ENCODE results near the gene PGLYRP1.

Gene PGLYRP1

GRCh38 chr19:45972081-45972946 is 50.5 kb downstream of the PGLYRP1 start:
- Histone ChIP-seq H3K23ac (ENCODE audit: low read length in 2 of 2) (no peak overlapping the region), H3K4ac (ENCODE audit: low read depth in 1 of 2, low read length in 2 of 2) (no peak overlapping the region), H3K9ac (ENCODE audit: low read length) (no peak overlapping the region), H2AFZ (ENCODE audit: low read depth, low read length) (no peak overlapping the region), H3K14ac (ENCODE audit: low read length in 2 of 2) (no peak overlapping the region), H2BK12ac (ENCODE audit: low read length in 2 of 2) (no peak overlapping the region), H2BK120ac (ENCODE audit: low read depth, low read length) (no peak overlapping the region), H3K36me3 (ENCODE audit: control insufficient read depth in 1 of 2, insufficient read depth in 2 of 2, low read depth in 1 of 2, low read length in 2 of 2) (no peaks in the 10 kb centered on the region), H2AK5ac (ENCODE audit: low read length, severe bottlenecking) (no peak overlapping the region), H4K8ac (ENCODE audit: low read length) (no peak overlapping the region), H2BK15ac (ENCODE audit: low read depth, poor library complexity, severe bottlenecking) (no peak overlapping the region), H4K91ac (ENCODE audit: low read length) (no peak overlapping the region), H3K4me2 (ENCODE audit: low read length, poor library complexity, severe bottlenecking) (no peak overlapping the region), H3K79me1 (replicated peaks; ENCODE audit: low read length, poor library complexity, severe bottlenecking) (no peaks in the 10 kb centered on the region), H3K27ac (ENCODE audit: low read length, poor library complexity, severe bottlenecking) (no peak overlapping the region), H3K4me1 (ENCODE audit: control insufficient read depth, insufficient read depth, low read depth, low read length) (peaks cover 5% of the 10 kb centered on the region), H3K9me3 (ENCODE audit: control insufficient read depth, low read length) (no peaks in the 10 kb centered on the region), H3K18ac (ENCODE audit: low read depth in 1 of 2, low read length in 2 of 2) (no peak overlapping the region), H3K27me3 (ENCODE audit: control insufficient read depth in 1 of 2, insufficient read depth in 1 of 2, low read length in 2 of 2) (peaks cover 65 to 79% of the 10 kb centered on the region in 2 experiments), H2BK5ac (ENCODE audit: low read depth, low read length, poor library complexity, severe bottlenecking) (no peak overlapping the region), H3K4me3 (ENCODE audit: insufficient read depth in 1 of 2, low read depth in 1 of 2, low read length in 2 of 2) (no peak overlapping the region)
- DNase-seq = no peak
- 57% methylated on average over 17 of the region's 18 CpGs for WGBS

- no peaks in the 10 kb centered on the region for H3K79me1 ChIP-seq (replicated peaks; ENCODE audit: low read length, poor library complexity, severe bottlenecking)
- no peak overlapping the region for H3K14ac ChIP-seq (ENCODE audit: low read length in 2 of 2)
- no peak overlapping the region for H2BK5ac ChIP-seq (ENCODE audit: low read depth, low read length, poor library complexity, severe bottlenecking)
- no peak overlapping the region for H3K4me2 ChIP-seq (ENCODE audit: low read length, poor library complexity, severe bottlenecking)
- H3K4ac ChIP-seq (ENCODE audit: low read depth in 1 of 2, low read length in 2 of 2) = no peak overlapping the region
- no peaks in the 10 kb centered on the region for H3K9me3 ChIP-seq (ENCODE audit: control insufficient read depth, low read length)
- H2AK5ac ChIP-seq (ENCODE audit: low read length, severe bottlenecking) = no peak overlapping the region
- H3K4me3 ChIP-seq (ENCODE audit: insufficient read depth in 1 of 2, low read depth in 1 of 2, low read length in 2 of 2) = no peak overlapping the region
- no peak overlapping the region for H3K18ac ChIP-seq (ENCODE audit: low read depth in 1 of 2, low read length in 2 of 2)
- H2BK12ac ChIP-seq (ENCODE audit: low read length in 2 of 2) = no peak overlapping the region
- no peak overlapping the region for H4K91ac ChIP-seq (ENCODE audit: low read length)
- H3K27me3 ChIP-seq (ENCODE audit: control insufficient read depth in 1 of 2, insufficient read depth in 1 of 2, low read length in 2 of 2) = peaks cover 66 to 81% of the 10 kb centered on the region in 2 experiments
- no peak overlapping the region for H3K23ac ChIP-seq (ENCODE audit: low read length in 2 of 2)
- no peak overlapping the region for H4K8ac ChIP-seq (ENCODE audit: low read length)
- no peak overlapping the region for H3K9ac ChIP-seq (ENCODE audit: low read length)
- no peak overlapping the region for H2BK15ac ChIP-seq (ENCODE audit: low read depth, poor library complexity, severe bottlenecking)
- H2AFZ ChIP-seq (ENCODE audit: low read depth, low read length) = no peak overlapping the region
- no peak overlapping the region for H2BK120ac ChIP-seq (ENCODE audit: low read depth, low read length)
- WGBS = 55% methylated on average over 9 of the region's 11 CpGs
- no peaks in the 10 kb centered on the region for H3K36me3 ChIP-seq (ENCODE audit: control insufficient read depth in 1 of 2, insufficient read depth in 2 of 2, low read depth in 1 of 2, low read length in 2 of 2)
- no peak for DNase-seq
- no peak overlapping the region for H3K27ac ChIP-seq (ENCODE audit: low read length, poor library complexity, severe bottlenecking)
- H3K4me1 ChIP-seq (ENCODE audit: control insufficient read depth, insufficient read depth, low read depth, low read length) = peaks cover 5% of the 10 kb centered on the region
These were observed 51.5 kb downstream of the PGLYRP1 start for GRCh38 chr19:45971260-45971902.

- no peaks in the 10 kb centered on the region for H3K36me3 ChIP-seq (ENCODE audit: control insufficient read depth in 1 of 2, insufficient read depth in 2 of 2, low read depth in 1 of 2, low read length in 2 of 2)
- no peak overlapping the region for H3K27ac ChIP-seq (ENCODE audit: low read length, poor library complexity, severe bottlenecking)
- no peak overlapping the region for H3K23ac ChIP-seq (ENCODE audit: low read length in 2 of 2)
- no peak overlapping the region for H2AK5ac ChIP-seq (ENCODE audit: low read length, severe bottlenecking)
- no peak overlapping the region for H4K91ac ChIP-seq (ENCODE audit: low read length)
- no peak overlapping the region for H4K8ac ChIP-seq (ENCODE audit: low read length)
- no peak overlapping the region for H2BK5ac ChIP-seq (ENCODE audit: low read depth, low read length, poor library complexity, severe bottlenecking)
- H3K79me1 ChIP-seq (replicated peaks; ENCODE audit: low read length, poor library complexity, severe bottlenecking) = no peaks in the 10 kb centered on the region
- no peak overlapping the region for H2AFZ ChIP-seq (ENCODE audit: low read depth, low read length)
- 79% methylated on average over 5 of the region's 5 CpGs for WGBS
- H3K18ac ChIP-seq (ENCODE audit: low read depth in 1 of 2, low read length in 2 of 2) = no peak overlapping the region
- H3K4me3 ChIP-seq (ENCODE audit: insufficient read depth in 1 of 2, low read depth in 1 of 2, low read length in 2 of 2) = no peak overlapping the region
- no peak overlapping the region for H2BK12ac ChIP-seq (ENCODE audit: low read length in 2 of 2)
- no peak overlapping the region for H2BK15ac ChIP-seq (ENCODE audit: low read depth, poor library complexity, severe bottlenecking)
- no peak overlapping the region for H2BK120ac ChIP-seq (ENCODE audit: low read depth, low read length)
- no peak overlapping the region for H3K9ac ChIP-seq (ENCODE audit: low read length)
- no peak overlapping the region for H3K14ac ChIP-seq (ENCODE audit: low read length in 2 of 2)
- no peak for DNase-seq
- no peak overlapping the region for H3K4me2 ChIP-seq (ENCODE audit: low read length, poor library complexity, severe bottlenecking)
- no peaks in the 10 kb centered on the region for H3K9me3 ChIP-seq (ENCODE audit: control insufficient read depth, low read length)
- H3K4ac ChIP-seq (ENCODE audit: low read depth in 1 of 2, low read length in 2 of 2) = no peak overlapping the region
- H3K27me3 ChIP-seq (ENCODE audit: control insufficient read depth in 1 of 2, insufficient read depth in 1 of 2, low read length in 2 of 2) = peaks cover 51 to 79% of the 10 kb centered on the region in 2 experiments
- peaks cover 5% of the 10 kb centered on the region for H3K4me1 ChIP-seq (ENCODE audit: control insufficient read depth, insufficient read depth, low read depth, low read length)
These were observed 53.2 kb downstream of the PGLYRP1 start for GRCh38 chr19:45969676-45970075.
